ENCODE data around the gene NEK6. TPM values are rescaled to one million over a fixed set of nuclear protein-coding genes. Genes with fewer than 3 reads are reported as not detected.

NEK6 gene
- polyA plus RNA-seq, 1 experiment = 128 TPM

DNA sequence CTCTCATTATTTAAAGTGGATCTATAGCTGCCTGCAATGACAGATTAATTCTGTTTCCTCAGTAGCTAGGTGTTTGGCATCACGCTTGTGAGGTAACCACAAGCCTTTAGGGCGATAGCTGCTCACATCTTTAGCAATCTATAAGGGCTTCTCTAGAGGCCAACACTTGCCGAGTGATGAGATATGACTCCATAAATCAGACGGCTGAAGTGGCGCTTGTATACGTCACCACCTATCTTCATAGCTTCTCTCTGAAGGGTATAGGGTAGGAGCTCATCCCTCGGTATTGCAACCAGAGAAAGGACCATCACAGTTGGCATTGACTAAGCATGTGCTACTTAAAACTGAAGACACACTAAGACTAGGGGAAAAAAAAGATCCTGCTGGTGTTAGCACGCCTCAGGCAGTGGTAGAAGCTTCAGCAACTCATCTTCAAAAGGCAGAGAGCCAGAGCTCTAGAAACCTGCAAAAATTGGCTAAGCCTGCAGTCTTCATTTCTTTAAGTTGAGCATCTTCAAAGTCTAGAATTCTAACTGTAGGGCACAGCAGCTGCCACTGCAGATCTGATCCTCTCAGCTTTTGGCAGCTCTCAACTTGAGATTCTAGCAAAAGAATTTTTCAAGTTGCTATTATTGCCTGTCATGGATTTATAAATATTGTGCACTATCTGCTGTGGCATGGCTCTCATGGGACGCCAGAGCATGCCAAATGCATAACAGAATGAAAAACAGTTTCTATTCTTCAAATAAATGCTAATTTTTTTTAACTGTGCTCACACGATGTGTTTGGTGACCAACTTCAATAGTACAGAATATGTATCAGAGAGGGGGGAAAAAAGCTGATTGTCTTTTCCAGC is 120.0 kb downstream of the NEK6 start:
- TF ChIP-seq, protein P1, sequence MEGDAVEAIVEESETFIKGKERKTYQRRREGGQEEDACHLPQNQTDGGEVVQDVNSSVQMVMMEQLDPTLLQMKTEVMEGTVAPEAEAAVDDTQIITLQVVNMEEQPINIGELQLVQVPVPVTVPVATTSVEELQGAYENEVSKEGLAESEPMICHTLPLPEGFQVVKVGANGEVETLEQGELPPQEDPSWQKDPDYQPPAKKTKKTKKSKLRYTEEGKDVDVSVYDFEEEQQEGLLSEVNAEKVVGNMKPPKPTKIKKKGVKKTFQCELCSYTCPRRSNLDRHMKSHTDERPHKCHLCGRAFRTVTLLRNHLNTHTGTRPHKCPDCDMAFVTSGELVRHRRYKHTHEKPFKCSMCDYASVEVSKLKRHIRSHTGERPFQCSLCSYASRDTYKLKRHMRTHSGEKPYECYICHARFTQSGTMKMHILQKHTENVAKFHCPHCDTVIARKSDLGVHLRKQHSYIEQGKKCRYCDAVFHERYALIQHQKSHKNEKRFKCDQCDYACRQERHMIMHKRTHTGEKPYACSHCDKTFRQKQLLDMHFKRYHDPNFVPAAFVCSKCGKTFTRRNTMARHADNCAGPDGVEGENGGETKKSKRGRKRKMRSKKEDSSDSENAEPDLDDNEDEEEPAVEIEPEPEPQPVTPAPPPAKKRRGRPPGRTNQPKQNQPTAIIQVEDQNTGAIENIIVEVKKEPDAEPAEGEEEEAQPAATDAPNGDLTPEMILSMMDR (IDR thresholded peaks at IDR 0.05; ENCODE audit: low read depth, low read length) = no peak
- Histone ChIP-seq H3K9me3 (ENCODE audit: control insufficient read depth, insufficient read depth, low read length) (peaks cover 3% of the 10 kb centered on the region; the same call in 1 of the 2 replicates), H3K27me3 (ENCODE audit: control insufficient read depth, insufficient read depth, low read length) (no peaks in the 10 kb centered on the region), H3K27ac (ENCODE audit: low read depth, low read length) (no peak overlapping the region), H3K4me3 (ENCODE audit: low read depth, low read length) (no peak overlapping the region)
- no peak for DNase-seq (ENCODE audit: low read depth, low spot score)
- CTCF ChIA-PET = interaction anchor here (0.7 to 1.3 kb wide), 3 partner anchors 12 to 32 kb away, joined by 3 to 6 read pairs (median 4); no protein-coding TSS in a partner anchor
- POLR2A ChIA-PET = no interaction called here

DNA sequence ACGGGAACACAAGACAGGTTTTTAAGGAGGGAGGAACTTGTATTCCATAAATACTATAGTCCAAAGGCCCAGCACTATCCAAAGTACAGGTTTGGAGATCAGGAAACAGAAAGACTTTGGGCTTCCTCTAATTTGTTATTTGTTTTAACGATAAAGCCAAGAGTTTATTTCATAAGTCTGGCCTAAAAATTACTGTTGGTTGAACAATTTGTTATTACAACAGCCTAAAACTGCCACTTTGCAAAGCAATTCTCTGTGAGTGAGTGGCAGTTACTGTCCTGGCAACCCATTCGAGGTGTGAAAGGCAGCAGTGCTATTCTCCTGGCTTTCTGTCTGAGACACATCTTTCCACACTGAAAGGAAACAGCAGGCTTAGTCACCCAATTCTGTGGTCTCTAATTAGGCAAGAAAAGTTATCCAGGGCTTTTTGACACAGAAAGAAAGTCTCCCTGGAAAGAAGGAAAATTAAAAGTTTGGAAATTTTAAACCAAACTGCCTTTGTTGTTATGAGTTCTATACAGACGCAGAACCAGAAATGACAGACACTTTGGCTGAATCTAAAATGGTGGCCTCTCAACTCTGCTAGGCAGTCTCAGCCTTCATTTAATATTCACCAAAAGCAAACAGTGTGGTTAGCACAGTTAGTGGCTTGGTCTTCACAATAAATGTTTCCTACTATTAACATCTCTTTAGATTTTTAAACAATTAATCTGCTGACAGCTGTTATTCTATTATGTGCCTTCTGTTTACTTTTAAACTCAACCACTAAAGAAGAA is 123.6 kb downstream of the NEK6 start:
- Histone ChIP-seq H3K4me3 (ENCODE audit: low read depth, low read length) (no peak overlapping the region), H3K27me3 (ENCODE audit: control insufficient read depth, insufficient read depth, low read length) (no peaks in the 10 kb centered on the region), H3K27ac (ENCODE audit: low read depth, low read length) (no peak overlapping the region), H3K9me3 (ENCODE audit: control insufficient read depth, insufficient read depth, low read length) (no peaks in the 10 kb centered on the region)
- no peak for DNase-seq (ENCODE audit: low read depth, low spot score)
- ChIA-PET CTCF (interaction anchor here (1.6 kb wide), 1 partner anchor 11 kb away, joined by 6 read pairs; no protein-coding TSS in a partner anchor), POLR2A (no interaction called here)
- TF ChIP-seq, protein P1 (IDR thresholded peaks at IDR 0.05; ENCODE audit: low read depth, low read length) = no peak

DNA sequence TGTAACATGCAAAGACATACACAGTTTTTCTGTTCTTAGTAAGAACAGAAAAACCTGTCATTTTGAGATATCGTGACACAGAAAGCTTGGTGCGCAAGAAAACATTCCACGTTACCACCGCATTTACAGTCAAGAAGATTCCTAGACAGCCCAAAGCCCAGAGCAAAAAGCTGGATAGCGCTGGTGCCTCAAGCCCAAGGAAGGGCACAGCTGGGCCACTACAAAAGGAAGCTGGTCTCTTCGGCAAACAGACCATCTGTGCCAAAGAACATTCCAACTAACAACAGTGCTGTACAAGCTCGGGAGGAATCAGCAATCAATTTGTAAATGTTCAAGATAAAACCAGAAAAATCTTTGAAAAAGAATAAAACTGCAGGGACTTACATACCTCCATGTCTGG is 126.5 kb downstream of the NEK6 start:
- ChIA-PET CTCF (no interaction called here), POLR2A (no interaction called here)
- Histone ChIP-seq H3K9me3 (ENCODE audit: control insufficient read depth, insufficient read depth, low read length) (no peaks in the 10 kb centered on the region), H3K27me3 (ENCODE audit: control insufficient read depth, insufficient read depth, low read length) (no peaks in the 10 kb centered on the region), H3K4me3 (ENCODE audit: low read depth, low read length) (no peak overlapping the region), H3K27ac (ENCODE audit: low read depth, low read length) (no peak overlapping the region)
- TF ChIP-seq, protein P1 (IDR thresholded peaks at IDR 0.05; ENCODE audit: low read depth, low read length) = no peak
- no peak for DNase-seq (ENCODE audit: low read depth, low spot score)

DNA sequence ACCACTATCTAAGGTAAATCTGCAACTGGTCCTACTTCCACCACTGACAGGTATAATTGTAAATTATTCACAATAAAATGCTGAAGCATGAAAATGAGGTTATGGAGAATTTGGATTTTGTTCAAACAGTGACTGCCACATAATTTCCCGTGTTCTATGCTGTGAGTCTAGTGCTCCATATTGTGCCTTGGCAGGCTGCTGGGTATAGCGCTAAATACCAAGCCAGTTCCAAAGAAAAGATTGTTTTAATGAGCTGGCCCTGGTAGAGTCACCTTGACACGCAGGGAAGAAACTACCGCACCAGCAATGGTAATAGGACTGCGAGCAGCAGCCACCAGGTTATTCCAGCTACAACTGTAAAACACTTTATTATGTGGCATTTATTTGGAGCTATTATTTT is 127.1 kb downstream of the NEK6 start:
- H3K27me3 ChIP-seq (ENCODE audit: control insufficient read depth, insufficient read depth, low read length) = no peaks in the 10 kb centered on the region
- TF ChIP-seq, protein P1 (IDR thresholded peaks at IDR 0.05; ENCODE audit: low read depth, low read length) = no peak
- H3K4me3 ChIP-seq (ENCODE audit: low read depth, low read length) = no peak overlapping the region
- no peak overlapping the region for H3K27ac ChIP-seq (ENCODE audit: low read depth, low read length)
- CTCF ChIA-PET = interaction anchor here (0.7 kb wide), 1 partner anchor 344 kb away, joined by 4 read pairs; no protein-coding TSS in a partner anchor
- no peaks in the 10 kb centered on the region for H3K9me3 ChIP-seq (ENCODE audit: control insufficient read depth, insufficient read depth, low read length)
- no peak for DNase-seq (ENCODE audit: low read depth, low spot score)
- POLR2A ChIA-PET = no interaction called here

Data from AG04450 (cell line).